Chondrocyte (in vitro differentiated cells): ENCODE measurements around the gene DCP1A. TPM values are rescaled to one million over a fixed set of nuclear protein-coding genes. Genes with fewer than 3 reads are reported as not detected.

Source experiments
- DNase-seq: peaks from one replicate; pipeline ENCODE4 v3.0.0; 2021; ENCODE audit warnings: mixed read lengths, low spot score
- H3K27ac Mint-ChIP-seq: one replicate; pipeline ENCODE4 v1.8.0; 2021; ENCODE audit warnings: mild to moderate bottlenecking, moderate library complexity, mixed read lengths; ENCODE audit not compliant: unreplicated experiment
- H3K27me3 Mint-ChIP-seq: 2 replicates; pipeline ENCODE4 v1.8.0; 2021; ENCODE audit warnings: low read depth, mixed read lengths
- H3K36me3 Mint-ChIP-seq: 2 replicates; pipeline ENCODE4 v1.8.0; 2021; ENCODE audit warnings: low read depth, mixed read lengths
- H3K4me1 Mint-ChIP-seq: 2 replicates; pipeline ENCODE4 v1.8.0; 2021; ENCODE audit warnings: low read depth, mild to moderate bottlenecking, mixed read lengths
- H3K4me3 Mint-ChIP-seq: one replicate; pipeline ENCODE4 v1.8.0; 2021; ENCODE audit warnings: mild to moderate bottlenecking, moderate library complexity, mixed read lengths; ENCODE audit not compliant: unreplicated experiment
- H3K9me3 Mint-ChIP-seq: 2 replicates; pipeline ENCODE4 v1.8.0; 2021; ENCODE audit warnings: low read depth, mixed read lengths
- long read RNA-seq: library from polyadenylated mRNA; stranded (forward); transcript quantifications from one replicate; pipeline ENCODE4 v2.0.0, GENCODE V29; 2021
- total RNA-seq: library from RNA; stranded (reverse); gene quantifications from 3 replicates; pipeline ENCODE4 v1.2.1, GENCODE V29; 2021
- TF ChIP-seq, protein P1 (sequence below): fragments of 200-600 bp; sonication (generic); IDR thresholded peaks from 2 replicates; pipeline ENCODE4 v1.5.0; 2021; ENCODE audit warnings: antibody characterized with exemption, mild to moderate bottlenecking, moderate library complexity

DCP1A gene
- total RNA-seq = 15.6 to 17.7 TPM (median 17.2 TPM) in 3 replicates
- long read RNA-seq, full-length matches to known transcripts = 33 of 43 reads
- long read RNA-seq, partial matches to known transcripts = 0 of 43 reads
- long read RNA-seq, other reads (novel, unspliced or antisense) = 10 of 43 reads

DNA sequence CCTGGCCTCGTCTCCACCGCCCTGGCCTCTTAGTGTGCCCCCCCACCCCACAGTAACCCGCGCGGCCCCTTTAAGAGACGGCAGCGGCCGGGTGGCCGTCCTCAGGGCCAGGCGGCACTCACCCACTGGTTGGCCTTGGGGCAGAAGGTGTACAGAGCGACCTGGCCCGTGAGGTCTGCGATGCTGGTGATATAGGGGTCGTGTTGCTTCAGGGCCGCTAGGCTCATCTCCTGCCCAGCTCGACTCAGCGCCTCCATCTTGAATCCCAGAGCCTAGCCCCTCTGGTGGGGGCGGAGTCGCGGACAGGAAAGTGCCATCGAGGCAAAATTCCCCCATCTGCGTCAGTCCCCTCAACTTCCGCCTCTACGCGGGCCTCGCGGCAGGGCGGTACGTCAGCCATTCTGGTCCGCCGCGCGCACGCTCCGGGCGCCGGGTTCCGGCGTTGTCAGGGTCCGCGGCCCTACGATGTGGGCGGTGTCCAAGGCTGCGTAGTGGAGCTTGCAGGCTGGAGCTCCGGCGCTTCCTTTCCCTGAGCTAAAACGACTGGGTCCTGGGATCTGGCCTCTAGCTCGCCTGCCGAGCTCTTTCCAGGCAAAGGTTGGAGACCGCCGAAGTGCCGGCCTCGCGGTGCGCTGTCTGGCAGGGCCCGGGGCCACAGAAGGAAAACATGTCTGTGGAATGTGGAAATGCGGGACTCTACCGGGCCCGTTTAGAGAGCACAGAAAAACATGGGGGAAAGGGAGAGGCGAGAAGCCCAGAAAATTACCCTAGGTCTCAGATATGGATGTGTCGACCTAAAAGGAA, at the start of gene DCP1A:
Gene DCP1A (minus strand): TSS at position 283 of the 804 bp plus-strand sequence. CDS start 26 bp downstream, at position 257.
- TF ChIP-seq, protein P1, sequence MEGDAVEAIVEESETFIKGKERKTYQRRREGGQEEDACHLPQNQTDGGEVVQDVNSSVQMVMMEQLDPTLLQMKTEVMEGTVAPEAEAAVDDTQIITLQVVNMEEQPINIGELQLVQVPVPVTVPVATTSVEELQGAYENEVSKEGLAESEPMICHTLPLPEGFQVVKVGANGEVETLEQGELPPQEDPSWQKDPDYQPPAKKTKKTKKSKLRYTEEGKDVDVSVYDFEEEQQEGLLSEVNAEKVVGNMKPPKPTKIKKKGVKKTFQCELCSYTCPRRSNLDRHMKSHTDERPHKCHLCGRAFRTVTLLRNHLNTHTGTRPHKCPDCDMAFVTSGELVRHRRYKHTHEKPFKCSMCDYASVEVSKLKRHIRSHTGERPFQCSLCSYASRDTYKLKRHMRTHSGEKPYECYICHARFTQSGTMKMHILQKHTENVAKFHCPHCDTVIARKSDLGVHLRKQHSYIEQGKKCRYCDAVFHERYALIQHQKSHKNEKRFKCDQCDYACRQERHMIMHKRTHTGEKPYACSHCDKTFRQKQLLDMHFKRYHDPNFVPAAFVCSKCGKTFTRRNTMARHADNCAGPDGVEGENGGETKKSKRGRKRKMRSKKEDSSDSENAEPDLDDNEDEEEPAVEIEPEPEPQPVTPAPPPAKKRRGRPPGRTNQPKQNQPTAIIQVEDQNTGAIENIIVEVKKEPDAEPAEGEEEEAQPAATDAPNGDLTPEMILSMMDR = peak; percentile 4
- peak; percentile 98 for DNase-seq
- H3K4me1 Mint-ChIP-seq = peaks cover 28% of the 10 kb centered on the region

GRCh38 chr3:53384465-53385423, 37.4 kb upstream of the DCP1A start:
- H3K36me3 Mint-ChIP-seq = no peaks in the 10 kb centered on the region
- no peak overlapping the region for H3K4me3 Mint-ChIP-seq
- H3K9me3 Mint-ChIP-seq = peaks cover 2% of the 10 kb centered on the region
- no peak for DNase-seq
- TF ChIP-seq, protein P1 = no peak
- peaks cover 14% of the 10 kb centered on the region for H3K27me3 Mint-ChIP-seq
- no peaks in the 10 kb centered on the region for H3K4me1 Mint-ChIP-seq
- no peak overlapping the region for H3K27ac Mint-ChIP-seq

More for the DNA sequence above, at the start of gene DCP1A:
- H3K9me3 Mint-ChIP-seq = no peaks in the 10 kb centered on the region
- H3K27ac Mint-ChIP-seq = peak within 1 kb of the TSS; percentile 100
- H3K27me3 Mint-ChIP-seq = no peaks in the 10 kb centered on the region
- peaks cover 7% of the 10 kb centered on the region for H3K36me3 Mint-ChIP-seq
- peak within 1 kb of the TSS; percentile 96 for H3K4me3 Mint-ChIP-seq

GRCh38 chr3:53382106-53382505, 34.8 kb upstream of the DCP1A start:
- no peak overlapping the region for H3K27ac Mint-ChIP-seq
- DNase-seq = no peak
- TF ChIP-seq, protein P1 = no peak

DNA sequence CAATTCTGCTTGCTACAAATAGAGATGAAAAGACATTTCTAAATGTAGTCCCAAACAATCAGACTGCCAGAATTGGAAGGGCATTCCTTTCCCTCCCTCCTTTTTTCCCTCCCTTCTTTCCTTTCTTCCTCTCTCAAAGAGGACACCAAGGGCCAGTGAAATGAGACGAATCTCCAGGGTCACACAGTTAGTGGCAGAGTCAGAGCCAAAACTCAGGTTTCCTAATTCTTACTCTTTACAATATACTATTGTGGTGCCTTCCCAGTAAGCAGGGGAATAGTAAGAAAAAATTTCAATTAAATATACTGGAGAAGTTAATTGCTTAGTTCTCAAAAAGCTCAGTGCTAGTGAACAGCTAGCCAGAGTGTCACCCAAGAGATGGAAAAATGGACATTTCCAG, 33.0 kb upstream of the DCP1A start:
- no peak for DNase-seq
- Mint-ChIP-seq H3K4me3 (no peak overlapping the region), H3K27me3 (peaks cover 4% of the 10 kb centered on the region), H3K9me3 (peaks cover 2% of the 10 kb centered on the region), H3K4me1 (no peaks in the 10 kb centered on the region), H3K27ac (no peak overlapping the region), H3K36me3 (no peaks in the 10 kb centered on the region)
- TF ChIP-seq, protein P1 = no peak

More at GRCh38 chr3:53382106-53382505, 34.8 kb upstream of the DCP1A start:
- H3K36me3 Mint-ChIP-seq = no peaks in the 10 kb centered on the region
- H3K4me1 Mint-ChIP-seq = no peaks in the 10 kb centered on the region
- no peak overlapping the region for H3K4me3 Mint-ChIP-seq
- peaks cover 2% of the 10 kb centered on the region for H3K9me3 Mint-ChIP-seq
- H3K27me3 Mint-ChIP-seq = peaks cover 8% of the 10 kb centered on the region

GRCh38 chr3:53379898-53380297, 32.6 kb upstream of the DCP1A start:
- Mint-ChIP-seq H3K9me3 (peaks cover 2% of the 10 kb centered on the region), H3K36me3 (no peaks in the 10 kb centered on the region), H3K27ac (no peak overlapping the region), H3K4me1 (no peaks in the 10 kb centered on the region), H3K4me3 (no peak overlapping the region), H3K27me3 (peaks cover 5% of the 10 kb centered on the region)
- DNase-seq = no peak
- TF ChIP-seq, protein P1 = no peak
